GM12874 (cell line): ENCODE results near the gene TYMS.

ENCODE experiments used
- TF ChIP-seq, protein P1 (sequence below): IDR thresholded peaks from 2 replicates; pipeline ENCODE4 v1.5.1; 2011; ENCODE audit warnings: low read depth, mild to moderate bottlenecking, control low read depth, low read length, moderate library complexity; ENCODE audit not compliant: insufficient read depth

Gene TYMS

DNA sequence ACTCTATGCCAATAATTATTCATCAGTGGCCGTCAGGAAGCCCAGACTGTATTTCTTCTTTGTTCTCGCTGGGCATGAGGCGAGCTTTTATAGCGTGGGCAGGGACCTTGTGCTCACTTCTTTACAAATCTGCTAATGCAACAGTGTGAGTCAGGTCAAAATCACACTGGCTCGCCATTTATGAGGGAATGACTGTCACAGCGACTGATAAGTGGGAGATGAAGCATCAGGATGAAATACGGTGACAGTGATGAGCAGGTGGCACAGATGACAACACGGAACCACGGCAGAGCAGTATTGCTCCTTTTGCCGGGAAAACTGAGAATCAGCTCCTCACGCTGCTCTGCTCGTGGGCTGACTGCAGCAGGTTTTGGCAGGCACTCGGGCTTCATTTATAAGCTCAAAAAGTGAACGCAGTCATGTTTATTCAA lies 20.5 kb downstream of the TYMS start:
- TF ChIP-seq, protein P1, sequence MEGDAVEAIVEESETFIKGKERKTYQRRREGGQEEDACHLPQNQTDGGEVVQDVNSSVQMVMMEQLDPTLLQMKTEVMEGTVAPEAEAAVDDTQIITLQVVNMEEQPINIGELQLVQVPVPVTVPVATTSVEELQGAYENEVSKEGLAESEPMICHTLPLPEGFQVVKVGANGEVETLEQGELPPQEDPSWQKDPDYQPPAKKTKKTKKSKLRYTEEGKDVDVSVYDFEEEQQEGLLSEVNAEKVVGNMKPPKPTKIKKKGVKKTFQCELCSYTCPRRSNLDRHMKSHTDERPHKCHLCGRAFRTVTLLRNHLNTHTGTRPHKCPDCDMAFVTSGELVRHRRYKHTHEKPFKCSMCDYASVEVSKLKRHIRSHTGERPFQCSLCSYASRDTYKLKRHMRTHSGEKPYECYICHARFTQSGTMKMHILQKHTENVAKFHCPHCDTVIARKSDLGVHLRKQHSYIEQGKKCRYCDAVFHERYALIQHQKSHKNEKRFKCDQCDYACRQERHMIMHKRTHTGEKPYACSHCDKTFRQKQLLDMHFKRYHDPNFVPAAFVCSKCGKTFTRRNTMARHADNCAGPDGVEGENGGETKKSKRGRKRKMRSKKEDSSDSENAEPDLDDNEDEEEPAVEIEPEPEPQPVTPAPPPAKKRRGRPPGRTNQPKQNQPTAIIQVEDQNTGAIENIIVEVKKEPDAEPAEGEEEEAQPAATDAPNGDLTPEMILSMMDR = no peak

DNA sequence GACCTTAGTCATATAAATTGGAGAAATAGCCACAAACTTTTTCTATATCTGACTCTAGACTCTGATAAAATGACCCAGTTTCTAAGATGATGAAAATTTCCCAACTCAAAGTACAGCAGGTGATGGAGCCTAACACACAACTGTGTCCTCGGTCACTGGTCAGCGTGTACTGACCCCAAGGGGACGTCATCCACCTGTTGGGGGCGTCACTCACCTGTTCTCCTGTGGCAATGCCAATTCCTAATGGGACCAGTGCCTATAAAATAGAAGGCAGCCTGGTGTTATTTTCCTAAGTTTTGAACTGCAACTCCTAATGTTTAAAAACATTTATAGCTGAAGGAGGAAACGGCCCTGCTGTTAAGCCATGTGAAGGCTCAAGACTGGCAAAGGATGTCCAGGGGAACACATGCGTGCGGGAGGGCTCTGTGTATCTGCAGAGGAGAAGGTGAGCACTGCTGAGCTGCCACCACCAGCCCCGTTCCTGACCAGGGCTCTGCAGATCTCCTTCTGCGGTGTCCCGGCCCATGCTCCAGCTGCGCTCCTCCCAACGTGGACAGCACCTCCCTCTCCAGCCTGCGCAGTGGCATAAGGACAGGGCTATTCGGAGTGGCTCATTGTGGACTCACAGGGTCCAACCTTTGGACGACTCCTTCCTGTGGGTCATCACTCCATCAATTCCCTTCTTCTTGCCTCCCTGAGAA lies 21.2 kb downstream of the TYMS start:
- TF ChIP-seq, protein P1 = no peak

DNA sequence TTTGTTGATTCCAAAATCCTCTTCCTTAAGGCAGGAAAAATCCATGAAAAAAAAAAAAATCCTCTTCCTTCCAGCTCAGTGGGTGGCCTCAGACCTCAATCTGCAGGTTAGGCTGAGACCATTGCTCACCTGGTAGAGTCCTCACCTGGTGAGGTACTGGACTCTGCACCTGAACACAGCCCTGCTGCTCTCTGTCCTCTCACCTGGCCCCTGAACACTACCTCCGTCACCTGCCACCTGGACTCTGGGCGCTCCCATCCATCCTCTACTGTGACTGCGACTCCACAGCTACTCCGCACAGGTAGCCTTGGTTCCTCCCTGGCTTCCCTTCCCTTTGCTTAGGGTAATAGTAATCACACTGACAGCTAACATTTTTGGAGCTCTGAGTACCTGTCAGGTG lies 22.1 kb downstream of the TYMS start:
- TF ChIP-seq, protein P1 = no peak

DNA sequence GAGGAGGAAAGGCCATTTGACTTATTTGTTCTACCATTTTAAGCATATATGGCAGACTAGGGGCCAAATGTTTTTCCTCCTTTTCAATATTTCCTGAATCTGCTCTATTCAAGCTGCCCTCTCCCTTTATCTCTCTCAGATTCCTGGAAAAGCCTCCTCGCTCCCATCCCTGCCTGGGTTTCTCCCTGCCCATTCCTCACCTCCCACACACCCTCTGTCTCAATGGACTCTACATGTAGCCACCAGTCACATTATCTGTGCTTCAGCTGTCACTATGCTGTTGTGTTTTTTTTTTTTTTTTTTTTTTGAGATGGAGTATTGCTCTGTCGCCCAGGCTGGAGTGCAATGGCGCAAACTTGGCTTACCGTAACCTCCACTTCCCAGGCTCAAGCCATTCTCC lies 22.9 kb downstream of the TYMS start:
- TF ChIP-seq, protein P1 = no peak

DNA sequence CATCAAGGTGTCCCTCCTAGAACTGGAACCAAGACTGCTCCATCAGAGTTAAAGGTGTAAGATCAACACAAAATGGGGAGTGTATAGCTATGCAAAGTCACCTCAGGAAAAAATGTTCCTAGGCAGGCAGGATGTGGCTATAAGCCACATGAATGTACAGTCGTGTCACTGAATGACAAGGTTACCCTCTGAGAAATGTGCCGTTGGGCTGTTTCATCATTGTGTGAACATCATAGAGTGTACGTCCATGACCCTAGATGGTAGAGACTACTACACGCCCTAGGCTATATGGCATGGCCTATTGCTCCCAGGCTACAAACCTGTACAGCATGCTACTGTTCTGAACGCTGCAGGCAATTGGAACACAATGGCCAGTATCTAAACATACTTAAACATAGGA lies 24.5 kb downstream of the TYMS start:
- TF ChIP-seq, protein P1 = no peak

DNA sequence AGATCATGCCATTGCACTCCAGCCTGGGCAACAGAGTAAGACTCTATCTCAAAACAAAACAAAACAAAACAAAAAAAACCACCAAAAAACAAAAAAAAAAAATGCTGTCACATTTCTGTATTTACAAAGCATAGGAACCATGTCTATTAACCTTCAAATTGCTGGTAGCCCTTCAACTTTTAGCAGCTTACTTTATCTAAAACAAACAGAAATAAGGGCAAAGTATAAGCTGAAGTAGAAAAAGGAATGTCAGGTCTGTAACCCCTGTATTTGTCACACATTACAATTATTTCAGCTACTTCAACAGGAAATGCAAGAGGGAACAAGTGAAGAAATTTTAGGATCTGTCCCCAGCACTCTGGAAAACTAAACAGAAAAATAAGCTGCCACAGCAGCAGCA lies 25.4 kb downstream of the TYMS start:
- TF ChIP-seq, protein P1 = no peak

DNA sequence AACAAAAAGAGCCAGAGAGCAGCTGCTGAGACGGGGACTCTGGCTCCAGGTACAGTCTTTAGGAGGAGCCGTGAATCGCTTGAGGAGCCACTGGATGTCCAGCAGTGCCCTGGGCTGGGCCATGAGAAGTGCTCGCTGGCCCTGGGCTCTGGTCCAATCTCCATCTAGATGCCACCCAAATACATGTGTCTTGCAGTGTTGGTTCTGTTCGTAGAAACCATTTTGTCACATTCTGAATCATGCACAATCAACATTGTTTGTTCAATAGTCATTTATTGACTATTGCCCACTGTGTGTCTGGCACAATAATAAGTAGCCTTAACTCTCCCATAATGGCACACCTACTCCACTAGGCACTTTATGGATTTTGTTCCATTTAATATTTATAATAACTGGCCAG lies 26.1 kb downstream of the TYMS start:
- TF ChIP-seq, protein P1 = no peak
